Suprapubic skin (tissue), 4 donors: ENCODE data around the gene CBFA2T2.

Experiments
- CTCF ChIP-seq, 2 donors: fragments of 200-600 bp in 1 of 2; fragments of 450-650 bp in 1 of 2; sonication (generic) in 1 of 2; IDR thresholded peaks; one replicate each; pipeline ENCODE4 v1.5.1; 2016 to 2019; ENCODE audit warnings: antibody characterized with exemption in 2 of 2, mild to moderate bottlenecking in 1 of 2, moderate library complexity in 1 of 2
- EP300 ChIP-seq: sonication (generic); formaldehyde crosslinking; IDR thresholded peaks from one replicate; pipeline ENCODE4 v1.6.1; 2017; ENCODE audit warnings: antibody characterized with exemption
- POLR2AphosphoS5 ChIP-seq, 3 donors: sonication (generic); formaldehyde crosslinking; IDR thresholded peaks; one replicate each; pipeline ENCODE4 v1.6.1; 2017; ENCODE audit warnings: antibody characterized with exemption in 3 of 3

DNA sequence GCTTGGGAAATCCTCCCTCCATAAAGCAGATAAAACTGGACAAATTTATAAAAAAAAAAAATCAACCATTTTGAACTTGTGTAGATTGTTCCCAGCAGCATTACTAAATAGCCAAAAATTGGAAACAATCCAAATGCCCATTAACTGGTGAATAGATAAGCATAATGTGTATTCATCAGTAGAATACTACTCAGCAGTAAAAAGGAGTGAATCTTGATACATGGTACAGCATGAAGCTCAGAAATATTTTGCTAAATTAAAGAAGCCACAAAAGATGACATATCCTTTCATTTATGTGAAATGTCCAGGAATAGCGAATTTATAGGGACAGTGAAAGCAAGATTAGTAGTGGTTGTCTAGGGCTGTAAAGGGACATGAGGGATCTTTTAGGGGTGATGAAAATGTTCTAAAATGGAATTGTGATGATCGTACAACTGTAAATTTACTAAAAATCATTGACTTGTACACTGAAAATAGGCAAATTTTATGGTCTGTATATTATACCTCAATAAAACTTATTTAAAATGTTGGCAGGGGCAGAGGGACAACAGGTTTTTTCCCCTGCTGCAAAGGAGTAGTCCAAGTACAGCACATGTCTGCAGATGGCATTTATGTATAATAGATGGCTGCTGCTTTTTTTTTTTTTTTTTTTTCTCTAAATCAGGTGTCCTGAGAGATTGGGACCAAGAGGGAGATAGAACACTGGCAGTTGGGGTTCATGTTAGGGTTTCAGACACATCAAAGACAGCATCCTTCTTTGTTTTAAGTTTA is 59.5 kb downstream of the CBFA2T2 start:
- TF ChIP-seq CTCF (IDR thresholded peaks at IDR 0.05) (no peak), POLR2AphosphoS5 (IDR thresholded peaks at IDR 0.05) (no peak), EP300 (no peak)
